Measurements from ENCODE around the gene MX1. TPM values are rescaled to one million over a fixed set of nuclear protein-coding genes. Genes with fewer than 3 reads are reported as not detected.

Gene MX1
- total RNA-seq, 2 donors from 2014 or later: 58.6 to 75.9 TPM

- H3K27ac Mint-ChIP-seq: no peak overlapping the region
- H3K36me3 Mint-ChIP-seq (ENCODE audit: low read depth): peaks cover 12% of the 10 kb centered on the region
- no peak for DNase-seq
- H3K27me3 Mint-ChIP-seq: peaks cover 32% of the 10 kb centered on the region
- no peaks in the 10 kb centered on the region for H3K9me3 ChIP-seq (ENCODE audit: control insufficient read depth, low read length, poor library complexity, severe bottlenecking)
- no peak overlapping the region for H3K4me3 Mint-ChIP-seq
- ATAC-seq: no peak
- H3K4me1 Mint-ChIP-seq: peaks cover 21% of the 10 kb centered on the region
These were observed 39.2 kb downstream of the MX1 start for GRCh38 chr21:41465176-41465781.

- Mint-ChIP-seq H3K4me3 (no peak overlapping the region), H3K27ac (no peak overlapping the region), H3K4me1 (peaks cover 16% of the 10 kb centered on the region), H3K27me3 (peaks cover 32% of the 10 kb centered on the region), H3K36me3 (ENCODE audit: low read depth) (peaks cover 12% of the 10 kb centered on the region)
- H3K9me3 ChIP-seq (ENCODE audit: control insufficient read depth, low read length, poor library complexity, severe bottlenecking): no peaks in the 10 kb centered on the region
- no peak for ATAC-seq
- DNase-seq: no peak
These were observed 40.2 kb downstream of the MX1 start for GRCh38 chr21:41466024-41466820.

- Mint-ChIP-seq H3K4me3 (no peak overlapping the region), H3K27ac (peak overlapping the region; percentile 59), H3K27me3 (peaks cover 32% of the 10 kb centered on the region), H3K36me3 (ENCODE audit: low read depth) (peaks cover 7% of the 10 kb centered on the region), H3K4me1 (peaks cover 11% of the 10 kb centered on the region)
- ATAC-seq: no peak
- no peak for DNase-seq
- H3K9me3 ChIP-seq (ENCODE audit: control insufficient read depth, low read length, poor library complexity, severe bottlenecking): no peaks in the 10 kb centered on the region
These were observed 44.0 kb downstream of the MX1 start for GRCh38 chr21:41470054-41470453.

- peaks cover 7% of the 10 kb centered on the region for H3K36me3 Mint-ChIP-seq (ENCODE audit: low read depth)
- DNase-seq (no peak), ATAC-seq (no peak)
- H3K9me3 ChIP-seq (ENCODE audit: control insufficient read depth, low read length, poor library complexity, severe bottlenecking): no peaks in the 10 kb centered on the region
- H3K27me3 Mint-ChIP-seq: peaks cover 32% of the 10 kb centered on the region
- H3K4me3 Mint-ChIP-seq: no peak overlapping the region
- H3K27ac Mint-ChIP-seq: no peak overlapping the region
- peaks cover 18% of the 10 kb centered on the region for H3K4me1 Mint-ChIP-seq
These were observed 46.9 kb downstream of the MX1 start for GRCh38 chr21:41472753-41473548.

GRCh38 chr21:41475714-41476420, 49.8 kb downstream of the MX1 start:
- Mint-ChIP-seq H3K27me3 (peaks cover 34% of the 10 kb centered on the region), H3K4me1 (peaks cover 7% of the 10 kb centered on the region), H3K36me3 (ENCODE audit: low read depth) (no peaks in the 10 kb centered on the region), H3K4me3 (no peak overlapping the region), H3K27ac (no peak overlapping the region)
- ATAC-seq (no peak), DNase-seq (no peak)
- H3K9me3 ChIP-seq (ENCODE audit: control insufficient read depth, low read length, poor library complexity, severe bottlenecking): no peaks in the 10 kb centered on the region

GRCh38 chr21:41477641-41478318, 51.7 kb downstream of the MX1 start:
- no peaks in the 10 kb centered on the region for H3K9me3 ChIP-seq (ENCODE audit: control insufficient read depth, low read length, poor library complexity, severe bottlenecking)
- ATAC-seq (no peak), DNase-seq (no peak)
- Mint-ChIP-seq H3K36me3 (ENCODE audit: low read depth) (no peaks in the 10 kb centered on the region), H3K4me3 (no peak overlapping the region), H3K27me3 (peaks cover 46% of the 10 kb centered on the region), H3K27ac (no peak overlapping the region), H3K4me1 (peaks cover 12% of the 10 kb centered on the region)

- peaks cover 49% of the 10 kb centered on the region for H3K27me3 Mint-ChIP-seq
- H3K4me1 Mint-ChIP-seq: peaks cover 17% of the 10 kb centered on the region
- DNase-seq (no peak), ATAC-seq (no peak)
- no peak overlapping the region for H3K4me3 Mint-ChIP-seq
- no peaks in the 10 kb centered on the region for H3K36me3 Mint-ChIP-seq (ENCODE audit: low read depth)
- H3K9me3 ChIP-seq (ENCODE audit: control insufficient read depth, low read length, poor library complexity, severe bottlenecking): no peaks in the 10 kb centered on the region
- H3K27ac Mint-ChIP-seq: no peak overlapping the region
These were observed 52.5 kb downstream of the MX1 start for GRCh38 chr21:41478319-41479177.

GRCh38 chr21:41479686-41480085, 53.6 kb downstream of the MX1 start:
- ATAC-seq: no peak
- no peak for DNase-seq
- H3K9me3 ChIP-seq (ENCODE audit: control insufficient read depth, low read length, poor library complexity, severe bottlenecking): no peaks in the 10 kb centered on the region
- Mint-ChIP-seq H3K4me1 (peaks cover 23% of the 10 kb centered on the region), H3K27ac (no peak overlapping the region), H3K27me3 (peaks cover 51% of the 10 kb centered on the region), H3K36me3 (ENCODE audit: low read depth) (no peaks in the 10 kb centered on the region), H3K4me3 (no peak overlapping the region)

GRCh38 chr21:41480086-41480690, 54.1 kb downstream of the MX1 start:
- H3K4me3 Mint-ChIP-seq: no peak overlapping the region
- H3K27me3 Mint-ChIP-seq: peaks cover 53% of the 10 kb centered on the region
- no peak overlapping the region for H3K27ac Mint-ChIP-seq
- H3K4me1 Mint-ChIP-seq: peaks cover 23% of the 10 kb centered on the region
- ATAC-seq: no peak
- H3K9me3 ChIP-seq (ENCODE audit: control insufficient read depth, low read length, poor library complexity, severe bottlenecking): no peaks in the 10 kb centered on the region
- H3K36me3 Mint-ChIP-seq (ENCODE audit: low read depth): no peaks in the 10 kb centered on the region
- no peak for DNase-seq

- no peak overlapping the region for H3K4me3 Mint-ChIP-seq
- ATAC-seq: no peak
- DNase-seq: no peak
- H3K27ac Mint-ChIP-seq: no peak overlapping the region
- H3K9me3 ChIP-seq (ENCODE audit: control insufficient read depth, low read length, poor library complexity, severe bottlenecking): no peaks in the 10 kb centered on the region
- peaks cover 23% of the 10 kb centered on the region for H3K4me1 Mint-ChIP-seq
- H3K27me3 Mint-ChIP-seq: peaks cover 55% of the 10 kb centered on the region
- no peaks in the 10 kb centered on the region for H3K36me3 Mint-ChIP-seq (ENCODE audit: low read depth)
These were observed 55.2 kb downstream of the MX1 start for GRCh38 chr21:41481191-41481590.

- Mint-ChIP-seq H3K27me3 (peaks cover 63% of the 10 kb centered on the region), H3K4me1 (peaks cover 21% of the 10 kb centered on the region), H3K27ac (no peak overlapping the region), H3K36me3 (ENCODE audit: low read depth) (no peaks in the 10 kb centered on the region), H3K4me3 (peak overlapping the region; percentile 25)
- H3K9me3 ChIP-seq (ENCODE audit: control insufficient read depth, low read length, poor library complexity, severe bottlenecking): no peaks in the 10 kb centered on the region
- ATAC-seq: no peak
- no peak for DNase-seq
These were observed 56.3 kb downstream of the MX1 start for GRCh38 chr21:41482301-41482700.

Data from T-helper 17 cell (primary cell).